Neuronal stem cell (in vitro differentiated cells): ENCODE results near the gene CDH18.

Experiments
- DNase-seq: peaks from one replicate; pipeline ENCODE4 v3.0.0-alpha.2; 2013; ENCODE audit warnings: low spot score
- H2AFZ ChIP-seq: one replicate; pipeline ENCODE4 v1.6.1; 2013; ENCODE audit warnings: mild to moderate bottlenecking, low read length, inconsistent platforms
- H2AK5ac ChIP-seq: 2 replicates; pipeline ENCODE4 v1.6.1; 2013; ENCODE audit warnings: low read depth, mild to moderate bottlenecking, inconsistent platforms, low read length, moderate library complexity, mixed read lengths
- H2BK120ac ChIP-seq: 2 replicates; pipeline ENCODE4 v1.6.1; 2013; ENCODE audit warnings: low read depth, mild to moderate bottlenecking, inconsistent platforms, low read length, moderate library complexity, mixed read lengths
- H2BK12ac ChIP-seq: one replicate; pipeline ENCODE4 v1.6.1; 2013; ENCODE audit warnings: low read length, inconsistent platforms
- H2BK15ac ChIP-seq: 2 replicates; pipeline ENCODE4 v1.6.1; 2013; ENCODE audit warnings: mild to moderate bottlenecking, low read length, inconsistent platforms, mixed read lengths
- H2BK5ac ChIP-seq: one replicate; pipeline ENCODE4 v1.6.1; 2013; ENCODE audit warnings: inconsistent platforms, mild to moderate bottlenecking, low read length, moderate library complexity
- H3K14ac ChIP-seq: one replicate; pipeline ENCODE4 v1.6.1; 2013; ENCODE audit warnings: low read length, inconsistent platforms
- H3K18ac ChIP-seq: 2 replicates; pipeline ENCODE4 v1.6.1; 2013; ENCODE audit warnings: low read length, inconsistent platforms
- H3K23ac ChIP-seq: 2 replicates; pipeline ENCODE4 v1.6.1; 2013; ENCODE audit warnings: low read depth, mild to moderate bottlenecking, mixed read lengths, low read length, inconsistent platforms; ENCODE audit not compliant: poor library complexity
- H3K27ac ChIP-seq: replicated peaks from 3 replicates; pipeline ENCODE4 v1.5.1; 2013; ENCODE audit warnings: low read length, inconsistent platforms
- H3K27me3 ChIP-seq, 3 experiments: 2 replicates each; pipeline ENCODE4 v1.6.1; 2013; ENCODE audit warnings: low read length in 3 of 3, mild to moderate bottlenecking in 2 of 3, inconsistent platforms in 1 of 3, low read depth in 1 of 3, mixed read lengths in 1 of 3, moderate library complexity in 1 of 3; ENCODE audit not compliant: control insufficient read depth in 3 of 3, insufficient read depth in 3 of 3
- H3K36me3 ChIP-seq, 2 donors: replicated peaks in 1 of 2; 2 replicates each; pipeline ENCODE4 v1.6.1; 2013; ENCODE audit warnings: low read length in 2 of 2; ENCODE audit not compliant: control insufficient read depth in 2 of 2, insufficient read depth in 2 of 2
- H3K4ac ChIP-seq: 2 replicates; pipeline ENCODE4 v1.6.1; 2013; ENCODE audit warnings: inconsistent platforms, mild to moderate bottlenecking, low read length, moderate library complexity
- H3K4me1 ChIP-seq, 2 donors: 1 replicate in 1 of 2; 2 replicates in 1 of 2; pipeline ENCODE4 v1.6.1; 2013; ENCODE audit warnings: low read length in 2 of 2, low read depth in 1 of 2; ENCODE audit not compliant: control insufficient read depth in 2 of 2, insufficient read depth in 1 of 2
- H3K4me2 ChIP-seq: one replicate; pipeline ENCODE4 v1.6.1; 2013; ENCODE audit warnings: mild to moderate bottlenecking, low read length, inconsistent platforms; ENCODE audit not compliant: insufficient read depth, poor library complexity, severe bottlenecking
- H3K4me3 ChIP-seq, 2 donors: 2 replicates each; pipeline ENCODE4 v1.5.1; 2013; ENCODE audit warnings: low read length in 2 of 2, mild to moderate bottlenecking in 2 of 2, inconsistent platforms in 1 of 2, moderate library complexity in 1 of 2
- H3K79me1 ChIP-seq: one replicate; pipeline ENCODE4 v1.6.1; 2013; ENCODE audit warnings: low read depth, mild to moderate bottlenecking, inconsistent platforms, low read length, moderate library complexity
- H3K9ac ChIP-seq: one replicate; pipeline ENCODE4 v1.6.1; 2013; ENCODE audit warnings: mild to moderate bottlenecking, low read depth, low read length, inconsistent platforms; ENCODE audit not compliant: poor library complexity
- H3K9me3 ChIP-seq, 2 donors: replicated peaks in 1 of 2; 2 replicates each; pipeline versions ENCODE3 to v1.6.1; 2013; ENCODE audit warnings: low read length in 2 of 2, mild to moderate bottlenecking in 2 of 2, inconsistent platforms in 1 of 2, low read depth in 1 of 2, mixed read lengths in 1 of 2, moderate library complexity in 1 of 2; ENCODE audit not compliant: control insufficient read depth in 2 of 2, insufficient read depth in 1 of 2
- H4K8ac ChIP-seq: one replicate; pipeline ENCODE4 v1.6.1; 2013; ENCODE audit warnings: low read depth, mild to moderate bottlenecking, inconsistent platforms, low read length, moderate library complexity
- H4K91ac ChIP-seq: one replicate; pipeline ENCODE4 v1.6.1; 2013; ENCODE audit warnings: low read length, low read depth, mild to moderate bottlenecking, inconsistent platforms; ENCODE audit not compliant: poor library complexity
- WGBS, 2 donors: extraction: QIAGEN DNeasy Blood & Tissue Kit; methylation state at CpG; one replicate each; pipeline ENCODE4 v1.1.7; 2013; ENCODE audit warnings: missing lambda C conversion rate in 2 of 2, mixed read lengths in 1 of 2; ENCODE audit not compliant: insufficient read length in 2 of 2, insufficient replicate concordance in 1 of 2; ENCODE audit errors: extremely low coverage in 2 of 2; 5-methylcytosine and 5-hydroxymethylcytosine counted together

CDH18 gene

GRCh38 chr5:19608444-19609002 lies 379.5 kb downstream of the CDH18 start:
- WGBS, 2 donors: no CpG with 5 or more reads among the region's 1 CpG
- no peak overlapping the region for H3K9ac ChIP-seq
- H2AK5ac ChIP-seq: no peak overlapping the region
- no peak overlapping the region for H2BK12ac ChIP-seq
- H3K27me3 ChIP-seq: no peaks in the 10 kb centered on the region
- H3K79me1 ChIP-seq: no peaks in the 10 kb centered on the region
- no peak overlapping the region for H4K8ac ChIP-seq
- no peak overlapping the region for H2AFZ ChIP-seq
- H3K4me1 ChIP-seq: no peaks in the 10 kb centered on the region
- no peak overlapping the region for H3K18ac ChIP-seq
- no peak for DNase-seq
- H4K91ac ChIP-seq: no peak overlapping the region
- H3K9me3 ChIP-seq: no peaks in the 10 kb centered on the region
- H3K14ac ChIP-seq: no peak overlapping the region
- no peak overlapping the region for H3K27ac ChIP-seq
- H2BK120ac ChIP-seq: no peak overlapping the region
- no peak overlapping the region for H3K4me3 ChIP-seq
- no peaks in the 10 kb centered on the region for H3K36me3 ChIP-seq
- H3K23ac ChIP-seq: no peak overlapping the region
- H3K4me2 ChIP-seq: no peak overlapping the region
- no peak overlapping the region for H2BK15ac ChIP-seq
- no peak overlapping the region for H3K4ac ChIP-seq
- H2BK5ac ChIP-seq: no peak overlapping the region

- Histone ChIP-seq H2BK5ac (no peak overlapping the region), H3K4me3 (no peak overlapping the region), H3K9ac (no peak overlapping the region), H3K79me1 (no peaks in the 10 kb centered on the region), H4K8ac (no peak overlapping the region), H3K4ac (no peak overlapping the region), H3K27me3 (no peaks in the 10 kb centered on the region), H3K18ac (no peak overlapping the region), H3K4me2 (no peak overlapping the region), H2BK15ac (no peak overlapping the region), H2AK5ac (no peak overlapping the region), H3K36me3 (no peaks in the 10 kb centered on the region), H3K23ac (no peak overlapping the region), H2AFZ (no peak overlapping the region), H3K9me3 (no peaks in the 10 kb centered on the region), H3K14ac (no peak overlapping the region), H3K27ac (no peak overlapping the region), H2BK12ac (no peak overlapping the region), H2BK120ac (no peak overlapping the region), H3K4me1 (no peaks in the 10 kb centered on the region), H4K91ac (no peak overlapping the region)
- no peak for DNase-seq
- no CpG with 5 or more reads among the region's 3 CpGs for WGBS, 2 donors
Observed at GRCh38 chr5:19605846-19606407, 382.1 kb downstream of the CDH18 start.

- Histone ChIP-seq H3K4me3 (no peak overlapping the region), H3K14ac (no peak overlapping the region), H3K23ac (no peak overlapping the region), H3K9ac (no peak overlapping the region), H3K36me3 (no peaks in the 10 kb centered on the region), H3K18ac (no peak overlapping the region), H3K4me1 (no peaks in the 10 kb centered on the region), H3K9me3 (no peaks in the 10 kb centered on the region), H3K27ac (no peak overlapping the region), H2AK5ac (no peak overlapping the region), H3K79me1 (no peaks in the 10 kb centered on the region), H2AFZ (no peak overlapping the region), H2BK12ac (no peak overlapping the region), H2BK5ac (no peak overlapping the region), H4K8ac (no peak overlapping the region), H3K4me2 (no peak overlapping the region), H2BK120ac (no peak overlapping the region), H4K91ac (no peak overlapping the region), H2BK15ac (no peak overlapping the region), H3K27me3 (no peaks in the 10 kb centered on the region), H3K4ac (no peak overlapping the region)
- DNase-seq: no peak
- WGBS, 2 donors: no CpG with 5 or more reads among the region's 2 CpGs
Observed at GRCh38 chr5:19584131-19584530, 403.9 kb downstream of the CDH18 start.

- Histone ChIP-seq H4K91ac (no peak overlapping the region), H3K27me3 (no peaks in the 10 kb centered on the region), H3K18ac (no peak overlapping the region), H3K4me2 (no peak overlapping the region), H3K23ac (no peak overlapping the region), H3K4ac (no peak overlapping the region), H3K9me3 (no peaks in the 10 kb centered on the region), H3K4me1 (no peaks in the 10 kb centered on the region), H2BK120ac (no peak overlapping the region), H2BK5ac (no peak overlapping the region), H3K9ac (no peak overlapping the region), H2AFZ (no peak overlapping the region), H3K36me3 (no peaks in the 10 kb centered on the region), H3K79me1 (no peaks in the 10 kb centered on the region), H3K27ac (no peak overlapping the region), H2AK5ac (no peak overlapping the region), H2BK12ac (no peak overlapping the region), H3K4me3 (no peak overlapping the region), H2BK15ac (no peak overlapping the region), H3K14ac (no peak overlapping the region), H4K8ac (no peak overlapping the region)
- no CpG with 5 or more reads among the region's 3 CpGs for WGBS, 2 donors
- DNase-seq: no peak
Observed at GRCh38 chr5:19577882-19578281, 410.1 kb downstream of the CDH18 start.
